ENCODE results near the gene SLC16A13.

GRCh38 chr17:7016418-7016817 is 19.4 kb upstream of the SLC16A13 start:
- TF ChIP-seq CTCF (IDR thresholded peaks at IDR 0.05) (no peak), POLR2A (IDR thresholded peaks at IDR 0.05) (no peak)
